ENCODE measurements around the gene IP6K1. TPM values are rescaled to one million over a fixed set of nuclear protein-coding genes. Genes with fewer than 3 reads are reported as not detected.
"Not testable (repeated sequence)": the region's sequence is repeated elsewhere in the genome, so short reads cannot be mapped to it uniquely, and the experiment has no call there.

Gene IP6K1
- total RNA-seq, 1 experiment from 2014 or later, result 26.4 TPM

DNA sequence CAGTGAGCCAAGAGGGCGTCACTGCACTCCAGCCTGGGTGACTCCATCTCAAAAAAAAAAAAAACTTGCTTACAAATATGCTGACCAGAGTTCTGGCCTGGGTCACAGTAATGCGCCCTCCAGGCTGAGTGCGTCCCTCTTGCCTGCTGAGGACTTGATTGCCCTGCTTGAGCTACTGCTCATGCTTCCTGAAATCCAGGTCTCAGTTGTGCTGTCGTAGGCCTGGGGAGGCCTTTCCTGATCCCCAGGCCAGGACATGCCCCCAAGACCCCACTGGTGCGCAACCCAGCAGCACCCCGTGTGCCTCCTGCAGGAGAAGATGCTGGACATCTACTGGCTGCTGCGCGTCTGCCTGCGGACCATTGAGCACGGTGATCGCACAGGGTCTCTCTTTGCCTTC is 74.2 kb downstream of the IP6K1 start:
- no peak for DNase-seq (ENCODE audit: low read depth)

DNA sequence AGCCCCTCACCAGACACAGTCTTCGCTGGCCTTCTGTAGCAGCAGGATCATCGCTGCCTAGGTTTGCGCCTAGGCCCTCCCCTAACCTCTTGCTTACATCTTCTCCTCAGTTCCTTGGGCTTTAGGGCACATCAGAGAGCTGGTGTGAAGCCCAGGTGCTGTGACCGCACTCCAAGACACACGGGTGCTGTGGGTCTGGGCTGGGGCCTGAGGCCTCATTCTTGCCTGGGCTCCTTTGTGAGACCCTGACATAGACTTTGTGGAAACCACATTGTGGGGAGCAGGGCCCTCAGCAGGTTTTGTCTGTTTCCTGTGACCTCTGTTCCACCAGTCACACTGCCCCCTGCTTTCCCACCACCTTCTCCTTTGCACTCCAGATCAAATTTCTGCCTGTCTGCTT is 74.9 kb downstream of the IP6K1 start:
- no peak for DNase-seq (ENCODE audit: low read depth)

DNA sequence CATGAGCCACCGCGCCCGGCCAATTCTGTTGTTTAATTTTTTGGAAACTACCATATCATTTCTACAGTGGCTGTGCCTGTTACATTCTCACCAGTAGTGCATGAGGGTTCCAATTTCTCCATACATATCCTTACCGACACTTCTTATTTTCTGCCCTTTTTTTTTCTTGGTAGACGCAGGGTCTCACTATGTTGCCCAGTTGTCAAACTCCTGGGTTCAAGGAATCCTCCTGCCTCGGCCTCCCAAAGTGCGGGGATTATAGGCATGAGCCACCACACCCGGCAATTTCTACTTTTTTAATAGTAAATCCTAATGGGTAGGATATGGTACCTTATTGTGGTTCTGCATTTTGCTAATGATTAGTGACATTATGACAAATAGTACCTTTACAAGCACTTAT is 76.5 kb downstream of the IP6K1 start:
- DNase-seq (ENCODE audit: low read depth), result no peak

DNA sequence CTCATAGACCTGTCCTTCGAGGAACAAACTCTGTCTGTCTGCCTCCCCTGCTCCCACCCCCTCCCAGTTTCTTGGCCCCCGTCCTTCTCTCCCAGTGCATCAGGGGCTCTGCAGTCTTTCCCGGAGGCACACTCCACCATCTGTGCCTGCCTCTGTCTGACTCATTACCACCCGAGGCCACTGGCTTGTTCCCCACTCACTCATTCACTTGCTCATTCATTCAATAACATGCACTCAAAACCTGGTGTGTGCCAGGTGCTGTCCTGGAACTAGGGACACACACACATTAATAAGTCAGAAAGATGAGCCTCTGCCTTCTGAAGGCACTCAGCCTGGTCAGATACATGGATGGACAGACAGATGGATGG is 79.2 kb downstream of the IP6K1 start:
- peak; percentile 67 for DNase-seq (ENCODE audit: low read depth)

DNA sequence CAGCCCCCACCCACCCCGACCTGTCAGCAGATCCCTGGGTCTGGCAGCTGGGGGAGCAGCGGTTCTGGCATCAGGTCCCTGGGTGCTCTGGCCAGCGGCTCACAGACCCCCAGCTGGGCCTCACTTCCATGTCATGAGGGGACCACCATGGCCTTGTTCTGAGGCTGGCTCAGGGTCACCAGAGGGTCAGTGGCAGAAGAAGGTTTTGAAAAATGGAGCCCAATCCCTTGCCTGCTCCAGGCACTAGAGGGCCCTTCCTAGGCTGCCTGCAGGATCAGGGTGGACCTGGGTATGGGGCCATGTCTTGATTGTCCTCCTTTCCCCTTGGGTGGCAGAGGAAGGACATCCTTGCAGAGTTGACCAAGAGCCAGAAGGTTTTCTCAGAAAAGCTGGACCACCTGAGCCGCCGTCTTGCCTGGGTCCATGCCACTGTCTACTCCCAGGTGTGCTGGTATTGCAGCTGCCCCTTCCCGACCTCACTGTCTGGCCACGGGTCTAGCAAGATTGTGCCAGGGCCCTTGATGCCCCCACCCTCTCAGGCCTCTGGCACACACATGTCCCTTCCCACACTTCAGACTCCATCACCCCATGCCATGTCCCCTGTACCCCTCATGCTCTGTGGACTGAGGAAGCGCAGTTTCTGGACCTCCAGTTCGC is 79.8 kb downstream of the IP6K1 start:
- DNase-seq (ENCODE audit: low read depth), result no peak

DNA sequence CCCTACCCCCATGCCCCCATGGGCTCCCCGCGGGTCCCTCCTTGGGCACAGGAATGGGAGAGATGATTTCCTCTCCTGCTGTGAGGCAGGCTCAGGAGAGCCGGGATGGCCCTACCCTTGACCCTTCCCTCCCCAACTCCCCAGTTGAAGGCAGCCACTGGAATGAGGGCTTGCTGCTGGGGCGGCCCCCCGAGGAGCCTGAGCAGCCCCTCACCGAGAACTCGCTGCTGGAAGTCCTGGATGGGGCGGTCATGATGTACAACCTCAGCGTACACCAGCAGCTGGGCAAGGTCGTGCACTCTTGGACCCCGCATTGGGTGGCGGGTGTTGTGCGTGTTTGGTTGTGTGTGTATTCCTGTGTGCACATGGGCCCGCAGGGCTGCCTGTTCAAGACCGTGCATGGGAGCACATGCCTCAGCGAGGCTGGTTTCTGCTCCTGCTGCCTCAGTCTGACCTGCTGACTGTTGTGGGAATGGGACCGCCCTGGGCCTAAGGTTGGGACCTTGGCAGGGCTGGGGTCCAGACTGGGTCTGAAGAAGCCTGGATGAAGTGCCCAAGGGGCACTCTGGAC is 80.9 kb downstream of the IP6K1 start:
- DNase-seq (ENCODE audit: low read depth), result no peak

DNA sequence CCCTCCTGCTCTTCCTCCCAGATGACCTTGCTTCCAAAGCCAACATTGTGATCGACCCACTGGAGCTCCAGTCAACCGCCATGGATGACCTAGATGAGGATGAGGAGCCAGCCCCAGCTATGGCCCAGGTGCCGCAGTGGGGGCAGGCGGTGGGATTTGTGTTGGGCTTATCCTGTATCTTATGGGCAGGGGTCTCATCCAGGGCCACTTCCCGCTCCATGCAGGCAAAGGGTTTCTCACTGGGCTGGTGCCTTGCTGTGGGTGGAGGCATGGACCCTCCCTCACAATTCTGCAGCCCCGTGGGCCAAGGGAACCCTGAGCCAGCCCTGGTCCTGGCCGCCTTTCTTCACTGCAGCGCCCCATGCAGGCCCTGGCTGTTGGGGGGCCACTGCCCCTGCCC is 81.7 kb downstream of the IP6K1 start:
- DNase-seq (ENCODE audit: low read depth), result no peak

DNA sequence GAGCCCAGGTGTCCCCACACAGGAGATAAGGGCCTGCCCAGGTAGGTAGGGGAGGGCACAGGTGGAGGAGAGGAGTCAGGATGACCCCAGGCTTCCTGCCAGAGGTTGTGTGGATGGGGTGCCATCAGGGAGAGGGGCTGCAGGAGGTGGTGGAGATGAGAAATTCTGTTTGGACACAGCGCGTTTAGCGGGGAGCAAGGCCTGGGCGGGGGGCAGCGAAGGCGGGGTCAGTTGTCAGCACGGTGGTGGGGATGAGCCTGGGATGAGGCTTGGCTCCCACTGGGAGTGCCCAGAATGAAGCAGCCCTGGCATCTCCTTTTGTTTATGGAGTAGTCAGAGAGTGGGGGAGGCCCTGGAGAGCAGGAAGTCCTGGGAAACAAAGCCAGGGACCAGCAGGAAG is 82.4 kb downstream of the IP6K1 start:
- DNase-seq (ENCODE audit: low read depth), result no peak

DNA sequence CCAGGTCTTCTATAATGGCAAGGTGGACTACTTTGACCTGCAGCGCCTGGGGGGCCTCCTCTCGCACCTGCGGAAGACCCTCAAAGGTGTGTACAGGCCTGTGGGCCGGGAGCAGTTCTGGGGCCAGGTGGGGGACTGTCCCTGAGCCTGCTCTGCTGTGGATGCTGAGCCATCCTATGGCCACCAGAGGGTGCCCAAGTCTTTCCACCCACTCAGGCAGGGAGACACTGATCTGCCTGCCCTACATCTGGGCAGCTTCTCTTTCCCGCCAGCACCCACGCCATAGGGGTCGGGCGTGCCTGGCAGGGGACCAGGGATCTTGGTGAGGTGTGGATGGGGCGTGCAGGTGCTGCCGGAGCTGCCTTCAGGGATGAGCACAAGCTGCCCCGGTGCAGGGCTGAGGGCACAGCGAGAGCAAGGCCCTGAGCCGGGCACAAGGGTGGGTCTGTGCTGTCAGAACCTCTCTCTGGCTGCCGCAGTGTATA is 82.9 kb downstream of the IP6K1 start:
- peak; percentile 62 for DNase-seq (ENCODE audit: low read depth)

DNA sequence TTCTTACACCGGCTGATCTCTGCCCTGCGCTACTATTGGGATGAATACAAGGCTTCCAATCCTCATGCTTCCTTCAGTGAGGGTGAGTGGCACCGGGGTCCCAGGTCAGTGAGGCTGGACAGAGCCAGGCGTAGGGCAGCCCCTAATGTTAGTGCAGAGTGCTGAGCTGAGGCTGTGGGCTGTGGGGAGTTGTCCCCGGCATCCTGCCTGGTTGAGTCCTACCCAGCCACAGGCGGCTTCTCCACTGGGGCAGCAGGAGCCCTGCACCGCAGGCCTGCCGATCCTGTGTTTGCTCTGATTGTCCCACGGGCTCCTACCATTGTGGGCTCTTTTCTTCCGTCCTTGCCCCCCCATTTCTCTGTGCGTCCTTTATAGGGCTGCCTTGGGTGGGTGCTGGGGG is 83.7 kb downstream of the IP6K1 start:
- no peak for DNase-seq (ENCODE audit: low read depth)

DNA sequence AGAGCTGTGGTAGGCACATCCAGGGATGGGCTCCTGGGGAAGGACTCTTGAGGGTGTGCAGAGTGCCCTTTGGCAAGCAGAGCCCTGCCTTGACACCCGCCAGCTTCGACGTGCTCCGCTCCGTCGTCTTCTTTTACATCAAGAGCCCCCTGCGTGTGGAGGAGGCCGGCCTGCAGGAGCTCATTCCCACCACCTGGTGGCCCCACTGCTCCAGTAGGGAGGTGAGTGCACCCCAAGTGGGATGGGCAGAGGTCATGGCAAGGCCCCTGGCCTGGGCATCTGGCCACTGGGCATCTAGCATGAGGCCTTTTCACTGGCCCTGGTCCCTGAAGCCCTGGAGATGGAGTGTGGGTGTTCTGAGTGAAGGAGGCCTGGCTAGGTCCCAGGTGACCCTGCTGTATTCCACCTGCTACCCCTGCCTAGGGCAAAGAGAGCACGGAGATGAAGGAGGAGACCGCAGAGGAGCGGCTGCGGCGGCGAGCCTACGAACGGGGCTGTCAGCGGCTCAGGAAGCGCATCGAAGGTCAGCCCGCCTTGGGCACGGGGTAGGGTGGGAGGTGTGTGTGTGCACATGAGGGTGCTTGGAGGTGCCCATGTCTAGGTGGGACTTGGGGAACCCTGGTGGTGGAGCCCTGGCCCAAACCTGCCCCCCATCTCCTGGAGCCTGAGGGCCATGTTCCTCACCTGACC is 84.8 kb downstream of the IP6K1 start:
- no peak for DNase-seq (ENCODE audit: low read depth)

DNA sequence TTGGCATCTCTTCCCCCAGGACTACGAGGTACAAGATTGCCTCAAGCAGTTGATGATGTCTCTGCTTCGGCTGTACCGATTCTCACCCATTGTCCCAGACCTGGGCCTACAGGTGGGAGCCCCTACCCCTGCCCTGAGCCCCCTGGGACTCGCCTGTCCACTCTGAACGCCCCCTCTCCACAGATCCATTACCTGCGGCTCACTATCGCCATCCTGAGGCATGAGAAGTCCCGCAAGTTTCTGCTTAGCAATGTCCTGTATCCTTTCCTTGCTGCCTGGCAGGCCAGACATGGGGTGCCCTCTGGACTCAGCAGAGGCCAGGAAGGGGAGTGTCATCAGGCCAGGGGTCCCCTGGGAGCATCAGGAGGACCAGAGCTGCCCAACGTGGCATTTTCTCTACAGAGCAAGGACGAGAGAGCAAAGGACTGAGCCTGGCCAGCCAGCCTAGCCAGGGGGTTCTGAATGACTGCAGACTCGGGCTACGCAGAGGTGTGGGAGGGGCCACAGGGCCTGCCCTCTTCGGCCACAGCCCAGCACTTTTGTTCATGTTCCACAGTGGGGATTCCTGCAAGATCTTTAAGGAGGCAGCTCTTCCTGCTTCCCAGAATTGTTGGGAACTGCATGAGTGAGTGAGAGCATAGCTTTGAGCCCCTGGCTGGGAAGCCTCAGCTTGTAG is 85.8 kb downstream of the IP6K1 start:
- no peak for DNase-seq (ENCODE audit: low read depth)

DNA sequence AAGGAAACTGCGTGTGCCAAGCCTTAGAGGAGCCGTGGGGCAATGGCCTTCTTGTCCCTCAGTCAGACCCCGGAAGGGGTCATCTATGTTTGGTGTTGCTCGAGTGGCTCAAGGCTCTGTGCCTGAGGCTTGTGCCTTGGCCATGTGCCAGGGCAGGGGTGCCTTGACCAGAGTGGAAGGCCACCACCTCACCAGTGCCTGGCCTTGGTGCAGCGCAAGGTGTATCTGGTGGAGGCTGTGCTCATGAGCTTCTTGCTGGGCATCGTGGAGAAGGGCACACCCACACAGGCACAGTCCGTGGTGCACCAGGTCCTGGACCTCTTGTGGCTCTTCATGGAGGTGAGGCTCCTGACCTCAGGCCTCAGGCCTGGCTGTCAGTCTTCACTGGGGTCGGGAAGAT is 86.3 kb downstream of the IP6K1 start:
- no peak for DNase-seq (ENCODE audit: low read depth)

DNA sequence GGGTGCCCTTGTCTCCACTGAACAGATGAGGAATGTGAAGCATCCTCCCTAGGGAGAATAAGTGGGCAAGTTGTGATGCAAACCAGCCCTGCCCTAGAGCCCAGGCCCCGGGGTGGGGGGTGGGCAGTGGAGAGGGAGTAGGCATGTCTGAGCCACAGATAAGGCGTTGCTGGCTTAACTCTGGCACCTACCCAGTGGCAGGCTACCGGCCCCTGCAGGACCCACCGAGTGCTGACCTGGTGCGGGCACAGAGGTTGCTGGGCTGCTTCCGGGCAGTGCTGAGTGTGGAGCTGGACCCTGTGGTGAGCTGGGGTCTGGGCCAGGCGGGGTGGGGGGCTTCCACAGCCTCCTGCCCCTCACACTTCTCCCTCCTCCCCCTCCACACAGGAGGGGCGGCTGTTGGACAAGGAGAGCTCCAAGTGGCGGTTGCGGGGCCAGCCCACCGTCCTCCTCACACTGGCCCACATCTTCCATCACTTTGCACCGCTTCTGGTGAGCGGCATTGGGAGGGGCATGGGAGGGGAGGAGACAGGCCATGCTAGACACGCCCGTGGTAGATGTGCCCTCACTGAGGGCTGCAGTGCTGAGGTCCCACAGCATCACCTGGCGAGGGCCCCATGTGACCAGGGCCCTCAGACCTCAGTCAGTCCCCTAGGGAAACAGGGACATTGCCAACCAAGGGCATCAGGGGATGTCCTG is 86.9 kb downstream of the IP6K1 start:
- no peak for DNase-seq (ENCODE audit: low read depth)

DNA sequence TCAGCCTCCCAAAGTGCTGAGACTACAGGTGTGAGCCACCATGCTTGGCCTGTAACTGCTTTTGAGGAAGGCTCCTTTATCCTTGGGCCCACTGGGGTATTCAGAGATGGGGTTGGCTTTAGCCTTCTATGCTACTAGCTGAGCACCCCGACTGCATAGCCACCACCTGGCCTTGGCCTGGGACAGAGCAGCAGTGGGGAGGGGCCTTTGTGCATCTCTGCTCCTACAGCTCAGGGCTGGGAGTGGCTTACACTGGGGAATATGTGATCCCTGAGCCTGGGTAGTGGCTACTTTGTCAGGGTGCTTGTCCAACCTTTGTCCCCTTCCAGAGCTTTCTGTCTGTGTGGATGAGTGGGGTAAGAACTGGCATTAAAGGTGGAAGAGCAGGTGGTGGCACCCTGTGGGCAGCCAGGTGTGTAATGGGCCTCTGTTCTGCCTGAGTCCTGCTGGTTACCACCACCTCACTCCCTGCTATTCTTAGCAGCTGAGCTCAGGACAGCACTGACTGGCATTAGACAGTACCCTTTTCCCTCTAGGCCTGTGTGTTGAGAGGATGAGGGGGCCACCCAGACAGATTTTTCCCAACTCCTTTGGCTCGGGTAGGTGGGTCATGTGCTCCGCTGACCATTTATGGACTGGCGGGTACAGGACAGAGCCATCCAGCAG is 90.9 kb downstream of the IP6K1 start:
- not testable (repeated sequence) for DNase-seq (ENCODE audit: low read depth)

DNA sequence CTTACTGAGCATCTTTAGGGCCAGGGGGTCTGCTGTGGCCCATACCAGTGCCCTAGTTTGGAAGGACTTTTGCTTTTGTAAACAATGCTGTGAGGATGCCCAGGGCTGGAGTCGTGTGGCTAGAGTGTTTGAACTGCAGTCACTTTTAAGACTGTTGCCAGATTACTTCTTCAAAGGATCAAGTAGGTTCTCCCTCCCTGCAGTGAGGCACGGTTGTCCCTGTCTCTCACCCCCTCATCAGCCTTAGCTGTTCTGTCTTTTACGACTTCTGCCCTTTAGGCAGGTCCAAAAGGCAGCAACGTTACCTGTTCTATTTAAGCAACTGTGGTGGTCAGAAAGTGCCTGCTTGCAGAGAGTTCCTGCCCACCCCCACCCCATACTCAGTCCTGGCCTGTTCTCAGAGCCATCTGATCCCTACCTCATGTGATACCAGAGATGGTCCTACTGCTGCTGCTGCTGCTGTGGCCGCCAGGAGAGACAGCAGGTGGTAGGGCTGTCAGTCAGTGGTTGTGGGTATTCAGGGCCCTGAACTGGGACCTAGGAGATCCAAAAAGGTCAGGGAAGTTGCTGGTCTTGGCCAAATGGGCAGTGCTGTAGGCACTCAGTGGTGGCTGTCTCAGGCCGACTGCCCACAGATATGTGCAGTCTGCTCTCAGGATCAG is 91.8 kb downstream of the IP6K1 start:
- not testable (repeated sequence) for DNase-seq (ENCODE audit: low read depth)

DNA sequence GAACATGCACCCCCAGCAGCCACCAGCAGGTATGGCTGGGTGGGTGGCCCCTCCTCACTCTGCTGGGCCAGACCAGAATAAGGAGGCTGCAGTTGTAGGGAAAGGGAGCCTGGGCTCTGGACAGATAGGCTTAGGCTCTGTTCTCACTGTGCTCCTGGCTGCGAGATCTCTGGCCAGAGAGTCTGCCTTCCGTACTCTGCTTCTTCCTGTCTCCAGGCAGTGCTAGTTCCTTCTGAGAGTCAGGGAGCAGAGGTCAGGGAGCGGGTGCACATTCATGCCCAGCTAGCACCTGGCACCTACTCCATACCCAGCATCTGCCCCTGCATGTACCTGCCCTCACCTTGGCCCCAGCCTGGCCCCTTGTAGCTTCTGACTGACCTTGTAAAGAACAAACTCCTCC is 94.9 kb downstream of the IP6K1 start:
- not testable (repeated sequence) for DNase-seq (ENCODE audit: low read depth)

DNA sequence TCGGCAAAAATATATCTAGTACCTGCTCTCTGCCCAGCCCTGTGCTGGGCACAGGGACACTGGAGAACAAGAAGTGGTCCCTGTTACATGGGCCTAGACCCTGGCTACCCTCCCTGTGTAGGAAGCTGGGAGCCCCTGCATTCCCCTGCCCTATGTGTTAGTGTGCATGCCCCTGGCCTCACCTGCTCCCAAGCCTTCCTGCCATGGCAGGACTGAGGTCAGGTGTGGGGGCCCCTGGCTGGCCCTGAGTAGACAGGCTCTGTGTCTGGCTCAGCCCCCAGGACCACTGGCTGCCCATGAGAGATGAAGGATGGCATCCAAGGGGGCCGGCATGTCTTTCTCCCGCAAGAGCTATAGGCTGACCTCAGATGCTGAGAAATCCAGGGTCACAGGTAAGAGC is 95.5 kb downstream of the IP6K1 start:
- not testable (repeated sequence) for DNase-seq (ENCODE audit: low read depth)

DNA sequence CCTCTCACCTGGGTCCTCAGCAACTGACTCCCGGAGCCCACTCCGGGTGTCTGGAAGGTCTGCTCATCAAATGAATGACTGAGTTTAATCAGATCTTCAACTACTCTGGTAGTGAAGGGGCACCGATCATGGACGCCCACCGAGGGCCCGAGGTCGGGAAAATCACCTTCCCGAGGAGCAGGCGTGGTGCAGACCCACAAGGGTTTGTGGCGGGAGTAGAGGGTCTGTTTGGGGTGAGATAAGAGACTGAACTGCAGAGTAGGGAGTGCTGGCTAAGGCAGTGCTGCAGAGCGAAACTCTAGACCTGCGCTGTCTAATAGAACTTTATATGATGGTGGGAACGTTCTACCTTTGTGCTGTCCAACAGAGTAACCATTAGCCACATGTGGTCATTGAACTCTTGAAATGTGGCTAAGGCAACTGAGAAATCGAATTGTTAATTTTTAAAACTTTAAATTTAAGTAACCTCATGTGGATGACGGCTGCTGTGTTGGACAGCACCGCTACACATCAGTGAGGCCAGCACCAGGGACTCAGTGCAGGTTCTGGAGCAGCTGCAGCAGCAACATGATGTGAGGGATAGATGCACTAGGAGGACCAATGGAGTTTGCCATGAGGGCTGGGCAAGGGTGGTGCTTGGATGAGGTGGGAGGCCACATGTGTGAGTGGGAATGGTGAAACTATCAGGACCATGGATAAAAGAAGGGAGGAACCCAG is 96.3 kb downstream of the IP6K1 start:
- DNase-seq (ENCODE audit: low read depth), result not testable (repeated sequence)

Measured in RPMI7951 (cell line).